Measurements from ENCODE around the gene NDUFS7. TPM values are rescaled to one million over a fixed set of nuclear protein-coding genes. Genes with fewer than 3 reads are reported as not detected.
"Not testable (repeated sequence)": the region's sequence is repeated elsewhere in the genome, so short reads cannot be mapped to it uniquely, and the experiment has no call there.

Gene NDUFS7
- total RNA-seq, 2 experiments from 2014 or later = 107 to 109 TPM

- Mint-ChIP-seq H3K4me3 (no peak overlapping the region), H3K27ac (peak overlapping the region; percentile 56), H3K36me3 (ENCODE audit: low read depth) (peaks cover 45% of the 10 kb centered on the region), H3K9me3 (no peaks in the 10 kb centered on the region), H3K27me3 (no peaks in the 10 kb centered on the region), H3K4me1 (peaks cover 68% of the 10 kb centered on the region)
- CTCF ChIA-PET = interaction anchor here (0.9 to 2.1 kb wide), 3 partner anchors 31 to 169 kb away, joined by 3 to 7 read pairs (median 4); no protein-coding TSS in a partner anchor
- POLR2A ChIA-PET = interaction anchor here (0.6 to 1.7 kb wide), 7 partner anchors 16 to 499 kb away, joined by 3 to 8 read pairs (median 3); partner anchors contain the start of gene CIRBP
- DNase-seq = no peak
Observed at GRCh38 chr19:1412995-1413800, 29.5 kb downstream of the NDUFS7 start.

- CTCF ChIA-PET = no interaction called here
- Mint-ChIP-seq H3K27ac (peak overlapping the region; percentile 57), H3K4me1 (peaks cover 43% of the 10 kb centered on the region), H3K36me3 (ENCODE audit: low read depth) (peaks cover 41% of the 10 kb centered on the region), H3K27me3 (no peaks in the 10 kb centered on the region), H3K9me3 (no peaks in the 10 kb centered on the region), H3K4me3 (no peak overlapping the region)
- no peak for DNase-seq
- POLR2A ChIA-PET = interaction anchor here (0.7 to 1.3 kb wide), 3 partner anchors 13 to 283 kb away, joined by 3 to 4 read pairs (median 4); no protein-coding TSS in a partner anchor
Observed at GRCh38 chr19:1416014-1416841, 32.5 kb downstream of the NDUFS7 start.

- no peak for DNase-seq
- CTCF ChIA-PET = no interaction called here
- Mint-ChIP-seq H3K36me3 (ENCODE audit: low read depth) (peaks cover 41% of the 10 kb centered on the region), H3K27me3 (no peaks in the 10 kb centered on the region), H3K9me3 (no peaks in the 10 kb centered on the region), H3K4me1 (peaks cover 34% of the 10 kb centered on the region), H3K4me3 (no peak overlapping the region), H3K27ac (no peak overlapping the region)
- POLR2A ChIA-PET = interaction anchor here (1.3 kb wide), 1 partner anchor 12 kb away, joined by 4 read pairs; no protein-coding TSS in a partner anchor
Observed at GRCh38 chr19:1417145-1417544, 33.4 kb downstream of the NDUFS7 start.

GRCh38 chr19:1417681-1418495, 34.2 kb downstream of the NDUFS7 start:
- Mint-ChIP-seq H3K27me3 (no peaks in the 10 kb centered on the region), H3K4me3 (no peak overlapping the region), H3K4me1 (peaks cover 26% of the 10 kb centered on the region), H3K9me3 (no peaks in the 10 kb centered on the region), H3K27ac (no peak overlapping the region), H3K36me3 (ENCODE audit: low read depth) (peaks cover 49% of the 10 kb centered on the region)
- CTCF ChIA-PET = no interaction called here
- no peak for DNase-seq
- POLR2A ChIA-PET = no interaction called here

- Mint-ChIP-seq H3K9me3 (no peaks in the 10 kb centered on the region), H3K36me3 (ENCODE audit: low read depth) (peaks cover 53% of the 10 kb centered on the region), H3K27ac (no peak overlapping the region), H3K4me1 (peaks cover 21% of the 10 kb centered on the region), H3K27me3 (no peaks in the 10 kb centered on the region), H3K4me3 (no peak overlapping the region)
- CTCF ChIA-PET = no interaction called here
- DNase-seq = no peak
- POLR2A ChIA-PET = interaction anchor here (1.5 kb wide), 1 partner anchor 8 kb away, joined by 3 read pairs; no protein-coding TSS in a partner anchor
Observed at GRCh38 chr19:1418496-1418775, 34.7 kb downstream of the NDUFS7 start.

GRCh38 chr19:1418951-1419738, 35.4 kb downstream of the NDUFS7 start:
- POLR2A ChIA-PET = interaction anchor here (1.5 kb wide), 1 partner anchor 9 kb away, joined by 3 read pairs; no protein-coding TSS in a partner anchor
- Mint-ChIP-seq H3K27me3 (no peaks in the 10 kb centered on the region), H3K9me3 (no peaks in the 10 kb centered on the region), H3K4me1 (peaks cover 19% of the 10 kb centered on the region), H3K27ac (no peak overlapping the region), H3K4me3 (no peak overlapping the region), H3K36me3 (ENCODE audit: low read depth) (peaks cover 57% of the 10 kb centered on the region)
- DNase-seq = no peak
- CTCF ChIA-PET = no interaction called here

GRCh38 chr19:1420085-1420484, 36.4 kb downstream of the NDUFS7 start:
- peaks cover 60% of the 10 kb centered on the region for H3K36me3 Mint-ChIP-seq (ENCODE audit: low read depth)
- peaks cover 15% of the 10 kb centered on the region for H3K4me1 Mint-ChIP-seq
- H3K9me3 Mint-ChIP-seq, DNase-seq, POLR2A ChIA-PET, H3K27me3 Mint-ChIP-seq, H3K4me3 Mint-ChIP-seq, H3K27ac Mint-ChIP-seq, CTCF ChIA-PET: not testable (repeated sequence)

- ChIA-PET CTCF (no interaction called here), POLR2A (interaction anchor here (1.0 kb wide), 1 partner anchor 12 kb away, joined by 3 read pairs; no protein-coding TSS in a partner anchor)
- Mint-ChIP-seq H3K27me3 (no peaks in the 10 kb centered on the region), H3K27ac (no peak overlapping the region), H3K9me3 (no peaks in the 10 kb centered on the region), H3K4me3 (no peak overlapping the region), H3K36me3 (ENCODE audit: low read depth) (peaks cover 61% of the 10 kb centered on the region), H3K4me1 (peaks cover 11% of the 10 kb centered on the region)
- DNase-seq = no peak
Observed at GRCh38 chr19:1420590-1420989, 36.9 kb downstream of the NDUFS7 start.

GRCh38 chr19:1421218-1421957, 37.7 kb downstream of the NDUFS7 start:
- CTCF ChIA-PET = no interaction called here
- H3K4me1 Mint-ChIP-seq = peaks cover 5% of the 10 kb centered on the region
- H3K27ac Mint-ChIP-seq = no peak overlapping the region
- no peaks in the 10 kb centered on the region for H3K27me3 Mint-ChIP-seq
- DNase-seq = no peak
- H3K36me3 Mint-ChIP-seq (ENCODE audit: low read depth) = peaks cover 64% of the 10 kb centered on the region
- POLR2A ChIA-PET = interaction anchor here (1.0 to 1.1 kb wide), 3 partner anchors 12 to 23 kb away, joined by 3 read pairs; no protein-coding TSS in a partner anchor
- H3K4me3 Mint-ChIP-seq = no peak overlapping the region
- no peaks in the 10 kb centered on the region for H3K9me3 Mint-ChIP-seq

GRCh38 chr19:1421958-1422305, 38.2 kb downstream of the NDUFS7 start:
- POLR2A ChIA-PET = interaction anchor here (1.0 to 1.1 kb wide), 2 partner anchors 12 to 23 kb away, joined by 3 read pairs; no protein-coding TSS in a partner anchor
- H3K4me1 Mint-ChIP-seq = peaks cover 3% of the 10 kb centered on the region

GRCh38 chr19:1422360-1422759, 38.7 kb downstream of the NDUFS7 start:
- H3K27me3 Mint-ChIP-seq = no peaks in the 10 kb centered on the region
- H3K4me3 Mint-ChIP-seq = no peak overlapping the region
- CTCF ChIA-PET = no interaction called here
- H3K9me3 Mint-ChIP-seq = no peaks in the 10 kb centered on the region
- no peak for DNase-seq
- H3K27ac Mint-ChIP-seq = no peak overlapping the region
- peaks cover 65% of the 10 kb centered on the region for H3K36me3 Mint-ChIP-seq (ENCODE audit: low read depth)
- H3K4me1 Mint-ChIP-seq = peaks cover 3% of the 10 kb centered on the region
- POLR2A ChIA-PET = no interaction called here

More at GRCh38 chr19:1421958-1422305, 38.2 kb downstream of the NDUFS7 start:
- H3K27ac Mint-ChIP-seq = no peak overlapping the region
- no peaks in the 10 kb centered on the region for H3K9me3 Mint-ChIP-seq
- DNase-seq = no peak
- CTCF ChIA-PET = no interaction called here
- no peak overlapping the region for H3K4me3 Mint-ChIP-seq
- peaks cover 68% of the 10 kb centered on the region for H3K36me3 Mint-ChIP-seq (ENCODE audit: low read depth)
- no peaks in the 10 kb centered on the region for H3K27me3 Mint-ChIP-seq

GRCh38 chr19:1422943-1423342, 39.2 kb downstream of the NDUFS7 start:
- CTCF ChIA-PET = no interaction called here
- Mint-ChIP-seq H3K36me3 (ENCODE audit: low read depth) (peaks cover 61% of the 10 kb centered on the region), H3K27ac (no peak overlapping the region), H3K27me3 (no peaks in the 10 kb centered on the region), H3K9me3 (no peaks in the 10 kb centered on the region), H3K4me1 (no peaks in the 10 kb centered on the region), H3K4me3 (no peak overlapping the region)
- no peak for DNase-seq
- POLR2A ChIA-PET = no interaction called here
